ENCODE results near the gene CYP2F1.
"Not testable (repeated sequence)": the region's sequence is repeated elsewhere in the genome, so short reads cannot be mapped to it uniquely, and the experiment has no call there.

Gene CYP2F1

GRCh38 chr19:41114132-41114531 is at the start of gene CYP2F1:
Gene CYP2F1, plus strand, starts transcription at chr19:41114432. Its CDS starts 1,757 bp downstream, at chr19:41116189.
- DNase-seq, result no peak

GRCh38 chr19:41064974-41065569 is 49.2 kb upstream of the CYP2F1 start:
- peak; percentile 11 for DNase-seq

- no peak for DNase-seq
Measured at GRCh38 chr19:41076286-41076685, 37.9 kb upstream of the CYP2F1 start.

- DNase-seq, result no peak
Measured at GRCh38 chr19:41083516-41083915, 30.7 kb upstream of the CYP2F1 start.

- no peak for DNase-seq
Measured at GRCh38 chr19:41085748-41086415, 28.4 kb upstream of the CYP2F1 start.

- DNase-seq, result no peak
Measured at GRCh38 chr19:41088151-41088550, 26.1 kb upstream of the CYP2F1 start, which contains the start of gene CYP2A13. Gene CYP2A13, plus strand, starts transcription at chr19:41088451. Its CDS starts 21 bp downstream, at chr19:41088472.

- DNase-seq, result no peak
Measured at GRCh38 chr19:41089959-41090358, 24.3 kb upstream of the CYP2F1 start.

GRCh38 chr19:41095703-41096102 is 18.5 kb upstream of the CYP2F1 start:
- no peak for DNase-seq

- no peak for DNase-seq
Measured at GRCh38 chr19:41096353-41096752, 17.9 kb upstream of the CYP2F1 start.

GRCh38 chr19:41097302-41097701 is 16.9 kb upstream of the CYP2F1 start:
- DNase-seq, result no peak

GRCh38 chr19:41098762-41099161 is 15.5 kb upstream of the CYP2F1 start:
- no peak for DNase-seq

- DNase-seq, result not testable (repeated sequence)
Measured at GRCh38 chr19:41102210-41102609, 12.0 kb upstream of the CYP2F1 start.

- DNase-seq, result no peak
Measured at GRCh38 chr19:41106177-41106576, 8.1 kb upstream of the CYP2F1 start.

- DNase-seq, result no peak
Measured at GRCh38 chr19:41111296-41111695, 2.9 kb upstream of the CYP2F1 start.

- no peak for DNase-seq
Measured at GRCh38 chr19:41111750-41112295, 2.4 kb upstream of the CYP2F1 start.

GRCh38 chr19:41112728-41113290 is 1.4 kb upstream of the CYP2F1 start:
- no peak for DNase-seq

GRCh38 chr19:41116261-41116660 is 2.0 kb downstream of the CYP2F1 start:
- DNase-seq, result no peak

- not testable (repeated sequence) for DNase-seq
Measured at GRCh38 chr19:41120929-41121911, 7.0 kb downstream of the CYP2F1 start.

- DNase-seq, result not testable (repeated sequence)
Measured at GRCh38 chr19:41122846-41123245, 8.6 kb downstream of the CYP2F1 start.

- no peak for DNase-seq
Measured at GRCh38 chr19:41123716-41124294, 9.6 kb downstream of the CYP2F1 start.

- peak; percentile 19 for DNase-seq
Measured at GRCh38 chr19:41126765-41127203, 12.6 kb downstream of the CYP2F1 start.

- not testable (repeated sequence) for DNase-seq
Measured at GRCh38 chr19:41127362-41127761, 13.1 kb downstream of the CYP2F1 start.

Data from DMS53 (cell line).